ENCODE measurements around the gene TIMM23B. TPM values are rescaled to one million over a fixed set of nuclear protein-coding genes. Genes with fewer than 3 reads are reported as not detected.

Gene TIMM23B
- 7.4 and 12.1 TPM in 2 replicates for total RNA-seq

GRCh38 chr10:49941447-49942338, at the start of gene TIMM23B, which contains the start of gene PARG:
Gene TIMM23B (plus strand): TSS chr10:49942053. CDS start chr10:49942195, 142 bp downstream.
Gene PARG (minus strand): TSS chr10:49942027. CDS start chr10:49941725, 302 bp downstream.

DNA sequence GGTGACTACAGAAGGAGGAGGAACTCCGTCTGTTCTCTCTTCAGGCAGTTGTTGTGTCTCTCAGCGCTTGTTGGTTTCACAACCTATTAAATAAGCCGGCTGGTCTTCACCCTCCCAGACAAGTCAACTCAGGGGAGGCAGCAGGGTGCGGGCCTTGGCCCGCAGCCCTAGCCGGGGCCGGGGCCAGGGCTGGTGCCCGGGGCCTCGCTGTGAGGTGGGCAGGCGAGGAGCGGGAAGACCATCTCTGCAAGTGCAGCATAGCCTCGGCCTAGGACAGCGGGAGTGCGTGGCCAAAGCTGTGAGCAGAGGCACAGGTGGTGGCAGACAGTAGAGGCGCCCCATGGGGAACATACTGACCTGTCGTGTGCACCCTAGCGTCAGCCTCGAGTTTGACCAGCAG, 46.5 kb downstream of the TIMM23B start, which contains the start of gene AGAP6:
Gene AGAP6 (plus strand): TSS at position 31 of the 400 bp plus-strand sequence. CDS start 310 bp downstream, at position 341.

Other genes starting within 250 kb of the TIMM23B start
- gene OGDHL, start 179.7 kb upstream of the TIMM23B start, total RNA-seq: 0.18 and 0.58 TPM in 2 replicates
- gene PARG, start within 50 bp of the TIMM23B start, total RNA-seq: 12.7 and 17.0 TPM in 2 replicates
- 2.0 and 4.3 TPM in 2 replicates for gene AGAP6, start 46.4 kb downstream of the TIMM23B start, total RNA-seq
- gene WASHC2A, start 125.9 kb downstream of the TIMM23B start, total RNA-seq: 24.5 and 29.2 TPM in 2 replicates

All from myometrial cell (primary cell).